ENCODE measurements around the gene OTUD3.

DNA sequence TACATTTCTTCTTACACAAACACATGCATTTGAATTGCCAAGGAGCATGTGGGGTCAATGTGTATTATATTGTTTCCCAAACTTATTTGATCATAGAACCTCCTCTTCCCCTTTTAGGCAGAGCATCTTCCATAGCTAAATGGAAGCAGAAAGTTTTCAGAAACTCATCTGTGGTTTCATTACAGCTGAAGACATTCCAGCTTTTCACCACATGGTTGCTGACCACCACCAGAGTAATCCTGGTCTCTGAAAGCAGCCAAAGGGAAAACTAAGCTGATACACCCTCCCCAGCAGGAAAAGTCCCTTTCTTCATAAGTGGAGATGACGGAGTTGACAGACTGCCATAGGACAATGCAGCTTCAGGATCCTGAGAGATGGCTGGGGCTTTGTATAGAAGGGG lies 30.2 kb upstream of the OTUD3 start:
- TF ChIP-seq POLR2A (IDR thresholded peaks at IDR 0.05; ENCODE audit: low read length) (no peak), GATA1 (IDR thresholded peaks at IDR 0.05; ENCODE audit: low read depth, low read length) (no peak)
